ENCODE data around the gene MICB. TPM values are rescaled to one million over a fixed set of nuclear protein-coding genes. Genes with fewer than 3 reads are reported as not detected.

The MICB gene
- total and polyA plus RNA-seq, 9 of the 15 experiments (the other 6 are each of a cell fraction or from before 2014, with no cell fraction given): 13.3 to 34.5 (median 19.8) TPM

GRCh38 chr6:31559958-31560696 lies 62.2 kb downstream of the MICB start (continued):
- TF ChIP-seq ARNT (IDR thresholded peaks at IDR 0.05): no peak
- peak; percentile 71 for TF ChIP-seq ELF2 (CRISPR knock-in tag; IDR thresholded peaks at IDR 0.05)
- TF ChIP-seq HCFC1 (IDR thresholded peaks at IDR 0.05; ENCODE audit: low read depth, low read length): no peak
- TF ChIP-seq POLR2A (conservative IDR thresholded peaks at IDR 0.05): no peak
- no peak for TF ChIP-seq ZBTB43 (CRISPR knock-in tag; IDR thresholded peaks at IDR 0.05)
- peak; percentile 81 for TF ChIP-seq GABPA (tag; conservative IDR thresholded peaks at IDR 0.05; ENCODE audit: low read depth)
- peak; percentile 23; the same call in 1 of the 2 replicates for TF ChIP-seq PHF21A (IDR thresholded peaks at IDR 0.05; ENCODE audit: borderline replicate concordance, low read depth)
- 0 out of 2 replicates have a peak, but pooled peaks have one; percentile 43 for TF ChIP-seq ZBTB9 (CRISPR knock-in tag; IDR thresholded peaks at IDR 0.05)
- TF ChIP-seq TRIM24 (IDR thresholded peaks at IDR 0.05): 0 out of 4 replicates have a peak, but pooled peaks have one; percentile 21 to 42
- TF ChIP-seq NR4A1 (CRISPR knock-in tag; IDR thresholded peaks at IDR 0.05): 0 out of 2 replicates have a peak, but pooled peaks have one; percentile 30
- no peak for TF ChIP-seq NR4A1 (tag; IDR thresholded peaks at IDR 0.05)
- no peak for TF ChIP-seq SP2 (IDR thresholded peaks at IDR 0.05; ENCODE audit: extremely low read depth, low read depth, low read length, poor library complexity, severe bottlenecking)
- TF ChIP-seq ZNF780A (CRISPR knock-in tag; IDR thresholded peaks at IDR 0.05): no peak
- no peak for TF ChIP-seq GATAD2A (IDR thresholded peaks at IDR 0.05)
- TF ChIP-seq GABPB1 (CRISPR knock-in tag; IDR thresholded peaks at IDR 0.05): 0 out of 2 replicates have a peak, but pooled peaks have one; percentile 19
- no peak for TF ChIP-seq ZNF23 (CRISPR knock-in tag; IDR thresholded peaks at IDR 0.05)
- TF ChIP-seq CBX3 (IDR thresholded peaks at IDR 0.05; ENCODE audit: borderline replicate concordance in 1 of 2, low read length in 2 of 2): no peak; a peak in 1 of 3 replicates
- TF ChIP-seq MNT (conservative IDR thresholded peaks at IDR 0.05): peak; percentile 69 to 84
- TF ChIP-seq MIER1 (IDR thresholded peaks at IDR 0.05; ENCODE audit: low read depth): no peak
- peak; percentile 61 to 77; a peak in 1 of 4 replicates for TF ChIP-seq TEAD1 (CRISPR knock-in tag; IDR thresholded peaks at IDR 0.05)
- no peak for TF ChIP-seq ZNF134 (CRISPR knock-in tag; conservative IDR thresholded peaks at IDR 0.05)
- peak; percentile 82 for TF ChIP-seq NCOR1 (IDR thresholded peaks at IDR 0.05)
- no peak for TF ChIP-seq ZNF24 (IDR thresholded peaks at IDR 0.05)
- TF ChIP-seq POLR2AphosphoS2 (IDR thresholded peaks at IDR 0.05; ENCODE audit: low read length): peak; percentile 68; the same call in 1 of the 2 replicates
- TF ChIP-seq HDAC1 (IDR thresholded peaks at IDR 0.05): peak in 1 of 2 experiments; percentile 32; a peak in 2 of 4 replicates
- peak in 1 of 3 experiments; percentile 54 for TF ChIP-seq YY1 (IDR thresholded peaks at IDR 0.05; ENCODE audit: borderline replicate concordance in 1 of 3, control insufficient read depth in 1 of 3, extremely low read depth in 1 of 3, insufficient read depth in 3 of 3, insufficient read length in 1 of 3, insufficient replicate concordance in 2 of 3, low read depth in 1 of 3, low read length in 2 of 3)

All from K562 (cell line).